Hematopoietic multipotent progenitor cell treated with erythropoietin and hydrocortisone succinate and interleukin-3 and kit ligand, for 17 days (in vitro differentiated cells): ENCODE results near the gene IBSP.

ENCODE experiments used
- DNase-seq: peaks from one replicate; pipeline ENCODE4 v3.0.0-alpha.2; 2015; ENCODE audit warnings: low spot score

Gene IBSP

DNA sequence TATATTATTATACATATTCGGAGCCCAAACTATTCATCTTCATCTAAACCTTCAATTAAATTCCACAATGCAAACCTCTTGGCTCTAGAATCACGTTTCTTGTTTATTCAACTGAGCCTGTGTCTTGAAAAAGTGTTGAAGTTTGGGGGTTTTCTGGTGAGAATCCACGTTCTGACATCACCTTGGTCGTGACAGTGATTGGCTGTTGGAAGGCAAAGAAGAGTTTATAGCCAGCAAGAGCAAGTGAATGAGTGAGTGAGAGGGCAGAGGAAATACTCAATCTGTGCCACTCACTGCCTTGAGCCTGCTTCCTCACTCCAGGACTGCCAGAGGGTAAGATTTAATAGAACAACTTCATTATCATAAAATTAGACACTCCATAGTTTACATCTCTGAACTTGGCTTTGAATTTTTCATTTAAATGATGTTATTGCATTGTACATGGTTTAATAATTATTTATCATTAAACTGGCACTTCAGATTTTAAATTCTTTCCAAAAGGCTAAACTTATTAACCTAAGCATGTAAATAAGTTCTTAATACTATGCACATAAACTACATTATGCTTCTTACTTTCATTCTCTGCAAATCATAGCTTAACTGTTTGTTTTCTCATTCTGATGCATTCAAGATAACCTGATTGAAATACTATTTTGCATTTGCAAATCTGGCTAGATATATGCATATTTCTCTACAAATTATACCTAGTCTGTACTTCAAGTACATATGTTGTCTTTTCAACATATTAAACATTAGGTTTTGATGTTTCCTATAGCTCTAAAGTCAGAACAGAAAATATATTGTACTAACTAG is at the start of gene IBSP:
Gene IBSP (plus strand): TSS at position 254 of the 813 bp plus-strand sequence. CDS start 2,808 bp downstream, outside the sequence.
- DNase-seq: no peak

- DNase-seq: no peak
Measured at GRCh38 chr4:87749883-87750282, 49.5 kb upstream of the IBSP start.

DNA sequence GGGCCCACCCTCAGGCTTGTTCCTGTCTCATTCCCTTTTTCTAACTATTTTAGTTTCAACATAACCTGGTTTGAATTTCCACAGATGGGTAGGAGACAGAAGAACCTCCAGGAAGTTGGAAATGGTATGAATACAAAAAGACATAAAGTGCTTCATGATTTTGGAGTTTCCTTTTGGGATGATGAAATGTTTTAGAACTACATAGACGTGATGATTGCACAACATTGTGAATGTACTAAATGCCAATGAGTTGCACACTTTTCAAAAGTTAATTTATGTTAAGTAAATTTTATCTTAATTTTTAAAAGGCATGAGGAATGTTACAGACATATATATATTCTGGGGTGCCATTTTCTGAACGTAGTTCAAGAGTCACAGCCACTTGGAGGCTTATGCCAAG is 41.1 kb upstream of the IBSP start:
- DNase-seq: no peak

GRCh38 chr4:87762311-87762710 is 37.0 kb upstream of the IBSP start:
- no peak for DNase-seq

GRCh38 chr4:87781569-87781968 is 17.8 kb upstream of the IBSP start:
- no peak for DNase-seq

- DNase-seq: no peak
Measured at GRCh38 chr4:87783781-87784180, 15.6 kb upstream of the IBSP start.

DNA sequence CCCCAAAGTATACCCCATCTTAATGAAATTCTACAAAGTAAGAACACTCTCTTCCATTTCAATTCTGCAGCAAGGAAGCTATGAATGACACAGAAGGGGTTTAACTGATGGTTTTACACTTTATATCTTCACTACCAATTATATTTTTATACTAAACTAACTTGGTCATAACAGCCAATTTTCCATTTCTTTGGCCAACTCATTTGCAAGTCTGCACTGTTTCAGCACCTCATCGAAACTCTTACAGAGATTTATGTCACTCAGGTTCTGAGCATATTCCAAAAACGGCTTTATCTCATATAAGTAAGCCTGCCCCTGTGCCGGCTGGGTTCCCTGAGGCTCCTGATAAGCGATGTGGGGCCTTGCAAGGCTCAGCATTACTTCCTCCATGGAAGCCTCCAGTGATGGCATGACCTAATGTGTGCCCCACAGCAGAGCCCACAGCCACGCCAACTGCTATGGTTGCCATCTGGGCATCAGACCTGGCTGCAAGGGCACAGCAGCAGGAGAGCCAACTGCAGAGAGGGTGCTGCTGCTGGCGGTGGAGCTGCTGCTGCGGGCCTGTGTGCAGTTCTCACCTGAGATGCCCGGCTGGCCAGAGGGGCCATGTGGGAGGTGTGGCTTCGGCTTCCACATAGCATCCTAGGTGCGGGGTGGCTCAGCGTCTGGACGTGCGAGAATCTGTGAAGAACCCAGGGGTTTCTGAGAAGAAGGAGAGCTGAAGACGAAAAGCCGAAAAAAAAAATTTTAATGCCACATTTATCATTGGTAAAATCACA is 13.4 kb upstream of the IBSP start:
- no peak for DNase-seq

DNA sequence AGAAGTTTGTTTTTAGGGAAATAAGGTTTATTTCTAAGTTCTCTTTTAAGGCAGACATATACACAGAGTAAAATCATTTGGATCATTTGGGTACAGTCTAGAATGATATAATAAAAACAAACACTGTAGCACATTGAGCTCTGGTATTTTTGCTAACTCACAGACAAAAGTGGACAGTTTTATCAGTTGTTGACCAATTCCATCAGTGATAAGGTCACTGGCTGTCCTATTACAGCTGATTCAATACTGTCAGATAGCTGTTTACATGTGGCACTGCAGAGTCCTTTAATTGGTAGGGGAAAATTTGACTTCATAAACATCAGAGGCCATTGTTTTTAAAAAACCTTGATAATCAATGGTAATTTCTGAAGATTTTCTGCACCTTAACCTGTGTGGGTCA is 3.5 kb downstream of the IBSP start:
- DNase-seq: no peak

GRCh38 chr4:87803421-87803820 is 4.1 kb downstream of the IBSP start:
- no peak for DNase-seq

GRCh38 chr4:87804871-87805270 is 5.5 kb downstream of the IBSP start:
- DNase-seq: no peak

GRCh38 chr4:87805971-87806370 is 6.6 kb downstream of the IBSP start:
- no peak for DNase-seq

GRCh38 chr4:87806520-87806919 is 7.2 kb downstream of the IBSP start:
- DNase-seq: no peak

- DNase-seq: no peak
Measured at GRCh38 chr4:87807402-87807801, 8.0 kb downstream of the IBSP start.

DNA sequence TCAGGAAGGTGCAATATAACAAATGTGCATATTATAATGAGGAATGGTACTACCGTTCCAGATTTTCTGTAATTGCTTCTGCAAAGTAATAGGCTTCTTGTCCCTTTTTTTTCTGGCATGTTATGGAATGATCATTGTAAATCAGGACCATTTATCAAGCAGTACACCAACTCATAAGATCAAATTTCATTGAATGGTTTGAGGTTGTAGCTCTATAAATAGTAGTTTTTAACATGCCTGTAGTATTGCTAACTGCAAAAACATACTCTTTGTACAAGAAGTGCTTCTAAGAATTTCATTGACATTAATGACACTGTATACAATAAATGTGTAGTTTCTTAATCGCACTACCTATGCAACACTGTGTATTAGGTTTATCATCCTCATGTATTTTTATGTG is 12.6 kb downstream of the IBSP start:
- DNase-seq: no peak

DNA sequence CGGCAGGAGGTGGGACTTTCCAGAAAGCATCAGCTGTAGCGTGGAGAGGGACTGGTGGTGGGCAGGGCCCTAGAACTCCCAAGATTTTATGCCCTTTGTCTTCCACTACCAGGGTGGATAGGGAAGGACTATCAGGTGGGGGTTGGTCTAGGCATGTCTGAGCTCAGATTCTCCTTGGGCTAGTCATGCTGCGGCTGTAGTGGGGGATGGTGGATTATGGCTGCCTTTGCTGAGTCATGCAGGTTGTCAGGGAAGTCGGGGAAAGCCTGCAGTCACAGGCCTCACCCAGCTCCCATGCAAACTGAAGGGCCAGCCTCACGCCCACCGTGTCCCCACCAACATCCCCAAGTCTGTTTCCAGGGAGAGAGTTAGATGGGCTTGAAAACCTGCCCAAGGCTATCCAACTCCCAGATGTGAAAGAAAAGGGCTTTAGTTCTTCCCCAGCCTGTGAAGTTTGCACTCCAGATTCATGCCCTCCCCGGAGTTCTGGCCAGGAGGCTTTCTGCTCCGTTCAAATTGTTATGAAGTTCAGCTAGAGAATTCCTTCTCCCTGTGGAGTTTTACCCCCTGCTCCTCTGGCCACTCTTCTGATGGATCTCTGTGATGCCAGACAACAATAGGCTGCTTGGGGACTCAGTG is 20.0 kb downstream of the IBSP start:
- DNase-seq: no peak

- DNase-seq: no peak
Measured at GRCh38 chr4:87823200-87823599, 23.8 kb downstream of the IBSP start.

DNA sequence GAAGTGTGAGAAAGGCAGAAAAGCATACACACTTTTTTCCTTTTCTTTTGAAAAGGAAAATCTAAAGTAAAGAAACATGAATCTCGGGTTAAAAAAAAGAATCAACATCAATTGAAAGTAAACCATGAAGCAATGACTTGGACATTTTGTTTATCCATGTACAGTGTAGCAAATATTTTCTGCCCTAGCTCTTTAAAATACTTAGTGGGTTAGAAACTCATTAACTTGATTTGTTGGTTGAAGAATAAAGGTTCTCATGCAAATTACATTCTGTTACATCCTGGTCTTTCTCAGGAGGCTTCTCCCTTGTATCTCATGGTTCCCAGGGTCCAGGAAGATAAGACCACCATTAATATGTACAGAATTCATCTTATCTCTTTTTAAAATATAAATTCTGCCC is 24.4 kb downstream of the IBSP start:
- no peak for DNase-seq

DNA sequence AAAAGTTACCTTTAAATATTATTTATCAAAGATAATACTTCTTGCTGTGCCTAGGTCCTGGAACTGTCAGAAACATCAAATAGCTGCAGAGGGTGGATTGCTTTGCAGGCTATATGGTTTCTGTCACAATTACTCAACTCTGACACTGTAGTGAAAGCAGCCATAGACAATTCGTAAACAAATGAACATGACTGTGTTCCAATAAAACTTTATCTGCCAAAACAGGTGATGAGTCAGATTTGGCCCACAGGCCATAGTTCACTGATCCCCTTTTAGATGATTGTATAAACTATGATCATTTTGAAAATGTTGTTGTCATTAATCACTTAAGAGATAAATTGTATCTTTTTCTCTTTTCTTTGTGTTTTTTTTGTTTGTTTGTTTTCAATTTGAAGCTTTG is 25.0 kb downstream of the IBSP start:
- DNase-seq: no peak

- no peak for DNase-seq
Measured at GRCh38 chr4:87832669-87833068, 33.3 kb downstream of the IBSP start, which contains the start of gene MEPE. MEPE (plus strand) TSS chr4:87832969; CDS start chr4:87834715, 1,746 bp downstream.

DNA sequence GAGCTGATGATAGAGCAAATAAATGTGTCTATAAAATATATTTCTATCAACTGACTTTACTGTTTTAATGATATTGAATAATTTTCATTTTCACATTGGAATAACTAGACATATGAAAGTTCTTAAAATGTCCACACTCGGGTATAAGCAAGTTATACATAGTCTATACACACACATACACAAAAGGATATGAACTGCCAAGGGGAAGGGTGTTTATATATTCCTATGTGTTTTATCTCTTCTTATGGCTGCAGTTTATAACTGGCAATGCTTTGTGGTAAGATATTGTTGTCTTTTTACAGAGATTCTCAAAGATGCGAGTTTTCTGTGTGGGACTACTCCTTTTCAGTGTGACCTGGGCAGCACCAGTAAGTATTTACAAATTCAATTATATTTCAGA is 35.0 kb downstream of the IBSP start:
- no peak for DNase-seq

- DNase-seq: no peak
Measured at GRCh38 chr4:87835197-87835596, 35.8 kb downstream of the IBSP start.

- DNase-seq: no peak
Measured at GRCh38 chr4:87835743-87836142, 36.4 kb downstream of the IBSP start.

GRCh38 chr4:87838205-87838604 is 38.9 kb downstream of the IBSP start:
- DNase-seq: no peak
